ENCODE measurements around the gene KIF26A. TPM values are rescaled to one million over a fixed set of nuclear protein-coding genes. Genes with fewer than 3 reads are reported as not detected.
"Not testable (repeated sequence)": the region's sequence is repeated elsewhere in the genome, so short reads cannot be mapped to it uniquely, and the experiment has no call there.

KIF26A gene
- total and polyA plus RNA-seq, 2 donors from 2014 or later = 2.3 to 12.3 TPM

DNA sequence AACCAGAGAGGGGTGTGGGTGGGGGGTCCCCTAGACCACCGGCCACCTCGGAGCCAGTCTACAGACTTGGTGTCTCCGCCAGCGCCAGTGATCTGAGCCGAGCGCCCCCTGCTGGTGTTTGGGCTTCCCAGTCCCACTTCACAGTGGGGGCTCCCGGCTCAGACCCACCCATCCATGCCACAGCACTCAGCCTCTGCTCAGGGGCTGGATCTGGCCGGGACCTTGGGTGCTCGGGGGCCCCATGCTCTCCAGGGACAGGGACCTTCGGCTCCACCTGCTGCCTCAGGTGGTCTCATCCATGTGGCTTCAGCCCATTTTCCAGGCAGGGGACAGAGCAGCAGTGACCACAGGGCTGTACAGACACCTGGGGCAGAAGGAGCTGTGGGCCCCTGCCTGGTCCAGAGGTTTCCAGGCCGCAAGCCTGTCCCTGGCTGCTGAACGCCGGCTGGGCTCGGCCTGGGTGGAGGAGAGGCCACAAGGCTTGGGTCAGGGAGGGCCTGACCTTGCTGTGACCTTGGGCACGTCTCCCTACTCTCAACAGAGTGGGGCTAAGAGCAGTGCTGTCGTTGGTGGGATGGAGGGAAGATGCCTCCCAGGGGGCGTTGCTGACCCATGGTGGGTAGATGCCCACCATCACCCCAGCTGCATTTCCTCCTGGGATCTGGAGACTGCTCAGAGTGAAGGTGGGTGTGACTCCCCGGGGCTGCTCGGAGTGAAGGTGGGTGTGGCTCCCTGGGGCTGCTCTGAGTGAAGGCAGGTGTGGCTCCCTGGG, 86.3 kb downstream of the KIF26A start:
- H3K36me3 ChIP-seq (ENCODE audit: control insufficient read depth in 2 of 3, insufficient read depth in 3 of 3, low read length in 3 of 3) = no peaks in the 10 kb centered on the region
- peak in 3 of 5 donors; percentile 47 to 82 (median 80) for DNase-seq
- intact Hi-C loops (cut with DNase I) = no loop called here
- TF ChIP-seq, protein P1, sequence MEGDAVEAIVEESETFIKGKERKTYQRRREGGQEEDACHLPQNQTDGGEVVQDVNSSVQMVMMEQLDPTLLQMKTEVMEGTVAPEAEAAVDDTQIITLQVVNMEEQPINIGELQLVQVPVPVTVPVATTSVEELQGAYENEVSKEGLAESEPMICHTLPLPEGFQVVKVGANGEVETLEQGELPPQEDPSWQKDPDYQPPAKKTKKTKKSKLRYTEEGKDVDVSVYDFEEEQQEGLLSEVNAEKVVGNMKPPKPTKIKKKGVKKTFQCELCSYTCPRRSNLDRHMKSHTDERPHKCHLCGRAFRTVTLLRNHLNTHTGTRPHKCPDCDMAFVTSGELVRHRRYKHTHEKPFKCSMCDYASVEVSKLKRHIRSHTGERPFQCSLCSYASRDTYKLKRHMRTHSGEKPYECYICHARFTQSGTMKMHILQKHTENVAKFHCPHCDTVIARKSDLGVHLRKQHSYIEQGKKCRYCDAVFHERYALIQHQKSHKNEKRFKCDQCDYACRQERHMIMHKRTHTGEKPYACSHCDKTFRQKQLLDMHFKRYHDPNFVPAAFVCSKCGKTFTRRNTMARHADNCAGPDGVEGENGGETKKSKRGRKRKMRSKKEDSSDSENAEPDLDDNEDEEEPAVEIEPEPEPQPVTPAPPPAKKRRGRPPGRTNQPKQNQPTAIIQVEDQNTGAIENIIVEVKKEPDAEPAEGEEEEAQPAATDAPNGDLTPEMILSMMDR (IDR thresholded peaks at IDR 0.05; ENCODE audit: borderline replicate concordance, extremely low read depth, insufficient read depth) = peak; percentile 28
- peaks cover 0 to 4% (median 0%) of the 10 kb centered on the region in 3 donors for H3K9me3 ChIP-seq (ENCODE audit: control insufficient read depth in 2 of 3, insufficient read depth in 1 of 3, low read length in 3 of 3)
- H3K4me1 ChIP-seq (ENCODE audit: control insufficient read depth in 2 of 3, insufficient read depth in 2 of 3, low read depth in 1 of 3, low read length in 3 of 3) = no peaks in the 10 kb centered on the region
- no peak overlapping the region for H3K27ac ChIP-seq (ENCODE audit: low read depth in 2 of 2, low read length in 2 of 2)
- H3K9ac ChIP-seq (ENCODE audit: low read length in 3 of 3) = no peak overlapping the region
- no peak overlapping the region for H3K4me3 ChIP-seq (ENCODE audit: low read length in 3 of 3)
- H3K27me3 ChIP-seq (ENCODE audit: control insufficient read depth, insufficient read depth, low read length) = no peaks in the 10 kb centered on the region
- no peak for FAIRE-seq

DNA sequence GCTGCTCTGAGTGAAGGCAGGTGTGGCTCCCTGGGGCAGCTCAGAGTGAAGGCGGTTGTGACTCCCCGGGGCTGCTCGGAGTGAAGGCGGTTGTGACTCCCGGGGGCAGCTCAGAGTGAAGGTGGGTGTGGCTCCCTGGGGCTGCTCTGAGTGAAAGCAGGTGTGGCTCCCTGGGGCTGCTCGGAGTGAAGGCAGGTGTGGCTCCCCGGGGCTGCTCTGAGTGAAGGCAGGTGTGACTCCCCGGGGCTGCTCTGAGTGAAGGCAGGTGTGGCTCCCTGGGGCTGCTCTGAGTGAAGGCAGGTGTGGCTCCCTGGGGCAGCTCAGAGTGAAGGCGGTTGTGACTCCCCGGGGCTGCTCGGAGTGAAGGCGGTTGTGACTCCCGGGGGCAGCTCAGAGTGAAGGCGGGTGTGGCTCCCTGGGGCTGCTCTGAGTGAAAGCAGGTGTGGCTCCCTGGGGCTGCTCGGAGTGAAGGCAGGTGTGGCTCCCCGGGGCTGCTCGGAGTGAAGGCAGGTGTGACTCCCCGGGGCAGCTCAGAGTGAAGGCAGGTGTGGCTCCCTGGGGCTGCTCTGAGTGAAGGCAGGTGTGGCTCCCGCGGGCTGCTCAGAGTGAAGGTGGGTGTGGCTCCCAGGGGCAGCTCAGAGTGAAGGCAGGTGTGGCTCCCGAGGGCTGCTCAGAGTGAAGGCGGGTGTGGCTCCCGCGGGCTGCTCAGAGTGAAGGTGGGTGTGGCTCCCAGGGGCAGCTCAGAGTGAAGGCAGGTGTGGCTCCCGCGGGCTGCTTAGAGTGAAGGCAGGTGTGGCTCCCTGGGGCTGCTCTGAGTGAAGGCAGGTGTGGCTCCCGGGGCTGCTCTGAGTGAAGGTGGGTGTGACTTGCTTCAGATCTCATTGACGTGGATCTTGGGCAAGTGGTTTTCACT, 87.1 kb downstream of the KIF26A start:
- H3K4me3 ChIP-seq (ENCODE audit: low read length in 3 of 3); H3K4me1 ChIP-seq (ENCODE audit: control insufficient read depth in 2 of 3, insufficient read depth in 2 of 3, low read depth in 1 of 3, low read length in 3 of 3); H3K9me3 ChIP-seq (ENCODE audit: control insufficient read depth in 2 of 3, insufficient read depth in 1 of 3, low read length in 3 of 3); intact Hi-C loops (cut with DNase I); H3K9ac ChIP-seq (ENCODE audit: low read length in 3 of 3); H3K27me3 ChIP-seq (ENCODE audit: control insufficient read depth, insufficient read depth, low read length); FAIRE-seq; H3K27ac ChIP-seq (ENCODE audit: low read depth in 2 of 2, low read length in 2 of 2); H3K36me3 ChIP-seq (ENCODE audit: control insufficient read depth in 2 of 3, insufficient read depth in 3 of 3, low read length in 3 of 3): not testable (repeated sequence)
- peak in 2 of 5 donors; percentile 51 to 82 for DNase-seq

DNA sequence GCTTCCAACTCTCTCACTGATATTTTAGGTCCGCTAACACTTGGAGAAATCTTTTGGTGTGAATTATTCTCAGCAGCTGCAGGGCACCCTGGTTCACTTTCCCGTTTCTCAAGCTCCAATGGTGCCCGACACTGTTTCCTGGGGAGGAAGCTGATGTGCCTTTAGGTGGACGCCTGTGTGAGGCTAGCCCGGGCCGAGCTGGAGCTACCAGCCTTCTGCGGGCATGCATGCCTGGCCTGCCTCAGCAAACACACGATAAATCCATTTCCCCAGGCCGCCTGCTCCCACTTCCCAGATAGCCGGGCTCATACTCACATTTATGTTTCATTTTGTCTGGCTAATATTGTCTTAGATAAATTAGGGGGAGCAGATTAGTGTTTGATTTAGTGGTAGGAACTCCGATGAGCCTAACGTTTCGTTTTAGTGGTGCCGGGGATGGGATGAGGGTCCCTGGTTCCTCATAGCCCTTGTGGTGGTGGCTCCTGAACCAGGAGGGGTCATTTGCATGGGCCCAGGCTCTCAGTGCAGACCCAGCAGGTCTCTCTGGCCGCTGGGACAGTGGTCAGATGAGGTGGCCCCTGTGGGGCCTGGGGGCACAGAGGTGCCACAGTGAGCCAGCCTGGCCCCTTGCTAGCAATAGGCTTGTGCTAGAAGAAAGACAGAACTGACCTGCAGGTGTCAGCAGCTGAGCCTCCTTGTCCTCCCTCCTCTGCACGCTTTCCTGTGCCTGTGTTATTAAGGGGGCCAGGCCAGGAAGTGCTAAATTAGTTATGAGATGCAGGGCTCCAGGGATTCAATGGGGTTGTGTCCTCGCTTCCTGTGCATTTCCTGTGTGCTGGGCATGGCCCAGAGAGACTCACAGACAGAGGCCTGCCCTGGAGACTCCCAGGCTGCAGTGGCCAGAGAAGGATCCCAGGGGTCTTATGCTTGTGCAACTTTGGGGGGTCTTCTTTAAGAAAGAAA, 88.3 kb downstream of the KIF26A start:
- H3K27me3 ChIP-seq (ENCODE audit: control insufficient read depth, insufficient read depth, low read length) = peaks cover 2% of the 10 kb centered on the region
- DNase-seq (peak in 2 of 5 donors; percentile 34 to 65), FAIRE-seq (no peak)
- H3K36me3 ChIP-seq (ENCODE audit: control insufficient read depth in 2 of 3, insufficient read depth in 3 of 3, low read length in 3 of 3) = peaks cover 0 to 1% (median 0%) of the 10 kb centered on the region in 3 donors
- no peaks in the 10 kb centered on the region for H3K4me1 ChIP-seq (ENCODE audit: control insufficient read depth in 2 of 3, insufficient read depth in 2 of 3, low read depth in 1 of 3, low read length in 3 of 3)
- no peak overlapping the region for H3K27ac ChIP-seq (ENCODE audit: low read depth in 2 of 2, low read length in 2 of 2)
- H3K9ac ChIP-seq (ENCODE audit: low read length in 3 of 3) = no peak overlapping the region
- TF ChIP-seq, protein P1 (IDR thresholded peaks at IDR 0.05; ENCODE audit: borderline replicate concordance, extremely low read depth, insufficient read depth) = no peak
- H3K9me3 ChIP-seq (ENCODE audit: control insufficient read depth in 2 of 3, insufficient read depth in 1 of 3, low read length in 3 of 3) = peaks cover 0 to 4% (median 2%) of the 10 kb centered on the region in 3 donors
- intact Hi-C loops (cut with DNase I) = no loop called here
- H3K4me3 ChIP-seq (ENCODE audit: low read length in 3 of 3) = no peak overlapping the region
